ENCODE measurements around the gene ACHE.

GRCh38 chr7:100914879-100915447, 19.3 kb upstream of the ACHE start:
- TF ChIP-seq POLR2A (IDR thresholded peaks at IDR 0.05) = no peak
- no peak for TF ChIP-seq CTCF (IDR thresholded peaks at IDR 0.05)
